Subcutaneous abdominal adipose tissue (tissue), 5 donors: ENCODE data around the gene GRIN2D.
"Not testable (repeated sequence)": the region's sequence is repeated elsewhere in the genome, so short reads cannot be mapped to it uniquely, and the experiment has no call there.

ENCODE experiments used
- H3K27ac ChIP-seq: one replicate; pipeline ENCODE4 v1.7.0; 2013; ENCODE audit warnings: low read depth, mild to moderate bottlenecking, inconsistent platforms, low read length, moderate library complexity
- H3K27me3 ChIP-seq, 5 donors: one replicate each; pipeline ENCODE4 v1.7.0; 2013; ENCODE audit warnings: low read length in 5 of 5, inconsistent platforms in 1 of 5; ENCODE audit not compliant: control insufficient read depth in 5 of 5, insufficient read depth in 4 of 5
- H3K36me3 ChIP-seq, 5 donors: one replicate each; pipeline ENCODE4 v1.7.0; 2013; ENCODE audit warnings: low read length in 5 of 5; ENCODE audit not compliant: control insufficient read depth in 5 of 5, insufficient read depth in 5 of 5
- H3K4me1 ChIP-seq, 5 donors: one replicate each; pipeline ENCODE4 v1.7.0; 2013; ENCODE audit warnings: low read length in 5 of 5, mild to moderate bottlenecking in 3 of 5, moderate library complexity in 1 of 5; ENCODE audit not compliant: control insufficient read depth in 5 of 5, insufficient read depth in 5 of 5
- H3K4me3 ChIP-seq, 5 donors: one replicate each; pipeline ENCODE4 v1.7.0; 2013; ENCODE audit warnings: low read length in 5 of 5, low read depth in 1 of 5
- H3K9ac ChIP-seq, 5 donors: one replicate each; pipeline ENCODE4 v1.7.0; 2013; ENCODE audit warnings: low read length in 5 of 5, mild to moderate bottlenecking in 4 of 5, moderate library complexity in 3 of 5
- H3K9me3 ChIP-seq, 5 donors: one replicate each; pipeline ENCODE4 v1.7.0; 2013; ENCODE audit warnings: low read length in 5 of 5; ENCODE audit not compliant: control insufficient read depth in 5 of 5
- donor health status: healthy.
- donor health status: healthy.
- donor health status: healthy.
- donor health status: healthy.
- donor health status: healthy.

The GRIN2D gene

DNA sequence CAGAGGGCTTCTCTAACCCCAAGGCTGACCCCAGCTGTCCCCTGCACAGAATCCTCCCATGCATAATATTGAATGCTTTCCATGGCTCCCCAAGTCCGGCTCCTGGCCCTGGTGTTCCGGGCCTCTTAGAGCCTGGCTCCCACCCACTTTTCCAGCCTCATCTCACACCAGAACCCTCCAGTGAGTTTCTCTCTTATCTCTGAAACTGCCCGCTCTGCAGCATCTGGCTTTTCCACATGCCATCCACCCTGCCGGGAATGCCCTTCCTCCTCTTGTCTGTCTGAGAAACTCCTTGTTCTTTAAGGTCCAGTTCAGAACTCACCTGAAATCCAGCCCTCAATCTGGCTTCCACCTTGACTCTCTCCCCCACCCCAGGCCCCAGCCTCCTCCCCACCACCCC, 22.5 kb upstream of the GRIN2D start:
- peaks cover 0 to 5% (median 0%) of the 10 kb centered on the region in 5 donors for H3K27me3 ChIP-seq
- no peak overlapping the region for H3K27ac ChIP-seq
- no peaks in the 10 kb centered on the region for H3K9me3 ChIP-seq
- H3K4me3 ChIP-seq, result no peak overlapping the region
- no peaks in the 10 kb centered on the region for H3K36me3 ChIP-seq
- no peaks in the 10 kb centered on the region for H3K4me1 ChIP-seq
- H3K9ac ChIP-seq, result no peak overlapping the region

- H3K36me3 ChIP-seq, result no peaks in the 10 kb centered on the region
- no peaks in the 10 kb centered on the region for H3K4me1 ChIP-seq
- H3K9ac ChIP-seq, result no peak overlapping the region
- no peak overlapping the region for H3K27ac ChIP-seq
- H3K9me3 ChIP-seq, result no peaks in the 10 kb centered on the region
- peaks cover 0 to 5% (median 0%) of the 10 kb centered on the region in 5 donors for H3K27me3 ChIP-seq
- no peak overlapping the region for H3K4me3 ChIP-seq
These were observed 22.1 kb upstream of the GRIN2D start for GRCh38 chr19:48371367-48371766.

GRCh38 chr19:48371771-48372170, 21.7 kb upstream of the GRIN2D start:
- not testable (repeated sequence) for H3K9me3 ChIP-seq, H3K36me3 ChIP-seq, H3K4me3 ChIP-seq, H3K27me3 ChIP-seq, H3K4me1 ChIP-seq, H3K9ac ChIP-seq, H3K27ac ChIP-seq

DNA sequence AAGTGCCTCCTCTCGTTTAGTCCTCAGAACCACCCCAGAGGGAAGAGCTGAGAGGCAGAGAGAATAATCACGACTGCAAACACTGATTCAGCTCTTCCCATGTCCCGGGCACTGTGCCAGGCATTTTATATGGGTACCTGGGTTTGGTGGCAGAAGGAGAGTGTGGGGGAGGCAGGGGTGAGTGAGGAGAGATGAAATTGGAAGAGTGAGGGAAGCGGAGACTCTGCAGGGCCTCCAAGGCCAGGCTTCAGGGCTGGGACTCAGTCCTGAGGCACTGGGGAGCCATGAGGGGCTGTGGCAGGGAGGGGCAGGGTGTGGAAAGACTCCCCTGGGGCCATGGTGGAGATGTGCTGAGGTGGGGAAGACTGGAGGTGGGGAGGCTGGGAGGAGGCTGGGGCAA, 20.6 kb upstream of the GRIN2D start:
- no peaks in the 10 kb centered on the region for H3K36me3 ChIP-seq
- H3K9ac ChIP-seq, result no peak overlapping the region
- no peaks in the 10 kb centered on the region for H3K4me1 ChIP-seq
- H3K4me3 ChIP-seq, result no peak overlapping the region
- H3K27ac ChIP-seq, result no peak overlapping the region
- H3K27me3 ChIP-seq, result peaks cover 0 to 5% (median 0%) of the 10 kb centered on the region in 5 donors
- H3K9me3 ChIP-seq, result no peaks in the 10 kb centered on the region

DNA sequence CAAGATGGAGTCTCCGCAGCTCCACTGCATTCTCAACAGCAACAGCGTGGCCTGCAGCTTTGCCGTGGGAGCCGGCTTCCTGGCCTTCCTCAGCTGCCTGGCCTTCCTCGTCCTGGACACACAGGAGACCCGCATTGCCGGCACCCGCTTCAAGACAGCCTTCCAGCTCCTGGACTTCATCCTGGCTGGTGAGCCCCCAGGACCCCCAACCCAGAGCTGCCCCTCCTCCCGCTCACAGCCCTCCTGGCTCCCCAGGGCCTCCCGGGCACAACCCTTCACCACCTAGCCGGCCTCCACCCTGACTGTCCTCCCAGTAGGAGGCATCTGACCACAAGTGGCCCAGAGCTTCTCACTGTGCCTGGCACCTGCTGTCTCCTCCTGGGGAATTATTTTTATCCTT, 19.9 kb upstream of the GRIN2D start:
- Histone ChIP-seq H3K4me1 (no peaks in the 10 kb centered on the region), H3K27me3 (peaks cover 0 to 5% (median 0%) of the 10 kb centered on the region in 5 donors)

DNA sequence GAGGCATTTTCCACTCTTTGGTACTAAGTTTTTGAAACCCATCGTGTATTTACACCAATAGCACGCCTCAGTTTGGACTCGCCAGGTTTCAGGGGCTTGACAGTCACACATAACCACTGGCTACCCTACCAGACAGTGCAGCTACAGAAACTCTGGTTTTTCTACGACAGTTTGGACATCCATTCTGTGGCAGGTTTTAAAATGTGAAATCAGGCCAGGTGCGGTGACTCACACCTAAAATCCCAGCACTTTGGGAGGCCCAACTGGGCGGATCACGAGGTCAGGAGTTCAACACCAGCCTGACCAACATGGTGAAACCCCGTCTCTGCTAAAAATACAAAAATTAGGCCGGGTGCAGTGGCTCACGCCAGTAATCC, 15.3 kb upstream of the GRIN2D start:
- no peak overlapping the region for H3K27ac ChIP-seq
- no peak overlapping the region for H3K4me3 ChIP-seq

More for the DNA sequence above, 19.9 kb upstream of the GRIN2D start:
- H3K9ac ChIP-seq, result no peak overlapping the region
- no peak overlapping the region for H3K27ac ChIP-seq
- H3K36me3 ChIP-seq, result no peaks in the 10 kb centered on the region
- no peaks in the 10 kb centered on the region for H3K9me3 ChIP-seq
- H3K4me3 ChIP-seq, result no peak overlapping the region

GRCh38 chr19:48379058-48379457, 14.4 kb upstream of the GRIN2D start:
- Histone ChIP-seq H3K36me3 (peaks cover 0 to 30% (median 25%) of the 10 kb centered on the region in 5 donors), H3K9ac (no peak overlapping the region), H3K27ac (no peak overlapping the region)

More for the DNA sequence above, 15.3 kb upstream of the GRIN2D start:
- Histone ChIP-seq H3K9ac (no peak overlapping the region), H3K9me3 (no peaks in the 10 kb centered on the region), H3K4me1 (no peaks in the 10 kb centered on the region), H3K36me3 (peaks cover 0 to 21% (median 16%) of the 10 kb centered on the region in 5 donors), H3K27me3 (peaks cover 0 to 5% (median 0%) of the 10 kb centered on the region in 5 donors)

GRCh38 chr19:48381178-48381950, 12.1 kb upstream of the GRIN2D start:
- H3K27me3 ChIP-seq, result no peaks in the 10 kb centered on the region
- H3K36me3 ChIP-seq, result peaks cover 0 to 51% (median 45%) of the 10 kb centered on the region in 5 donors
- H3K9me3 ChIP-seq, result no peaks in the 10 kb centered on the region
- no peaks in the 10 kb centered on the region for H3K4me1 ChIP-seq
- H3K9ac ChIP-seq, result no peak overlapping the region
- no peak overlapping the region for H3K27ac ChIP-seq
- H3K4me3 ChIP-seq, result no peak overlapping the region

More at GRCh38 chr19:48379058-48379457, 14.4 kb upstream of the GRIN2D start:
- no peak overlapping the region for H3K4me3 ChIP-seq
- no peaks in the 10 kb centered on the region for H3K9me3 ChIP-seq
- no peaks in the 10 kb centered on the region for H3K4me1 ChIP-seq
- H3K27me3 ChIP-seq, result no peaks in the 10 kb centered on the region

GRCh38 chr19:48382286-48382685, 11.2 kb upstream of the GRIN2D start:
- H3K36me3 ChIP-seq, result peaks cover 0 to 58% (median 52%) of the 10 kb centered on the region in 5 donors
- H3K27me3 ChIP-seq, result no peaks in the 10 kb centered on the region
- H3K9me3 ChIP-seq, result no peaks in the 10 kb centered on the region
- no peak overlapping the region for H3K9ac ChIP-seq
- no peak overlapping the region for H3K27ac ChIP-seq
- H3K4me1 ChIP-seq, result no peaks in the 10 kb centered on the region
- H3K4me3 ChIP-seq, result no peak overlapping the region

DNA sequence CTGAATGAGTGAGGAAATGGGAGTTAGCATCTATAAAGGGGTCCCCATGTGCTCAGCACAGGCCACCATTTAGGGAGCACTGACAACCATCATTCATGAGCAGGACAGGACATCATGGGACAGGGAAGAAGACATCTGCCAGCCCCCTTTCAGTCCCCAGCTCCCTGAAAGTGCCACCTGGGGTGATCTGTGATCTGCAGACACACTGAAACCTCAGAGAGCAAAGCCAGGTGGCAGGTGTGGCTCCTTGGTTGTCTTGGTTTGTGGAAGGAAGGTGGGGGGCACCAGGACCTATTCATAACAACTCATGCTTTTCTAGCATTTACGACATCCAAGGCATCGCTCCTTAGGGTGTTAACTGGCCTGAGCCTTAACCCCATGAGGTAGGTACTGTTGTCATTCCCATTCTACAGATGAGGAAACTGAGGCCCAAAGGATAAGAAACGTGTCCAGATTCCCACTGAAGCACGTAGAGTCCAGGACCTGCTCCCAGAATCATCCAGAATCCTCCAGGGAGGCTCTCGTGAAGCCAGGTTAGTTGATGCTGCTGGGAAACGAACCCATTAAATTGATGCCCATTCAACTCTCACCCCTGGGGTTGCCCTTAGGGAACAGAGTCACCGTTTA, 7.9 kb upstream of the GRIN2D start:
- peaks cover 2 to 13% (median 8%) of the 10 kb centered on the region in 5 donors for H3K4me1 ChIP-seq
- peaks cover 6 to 80% (median 72%) of the 10 kb centered on the region in 5 donors for H3K36me3 ChIP-seq
- H3K4me3 ChIP-seq, result no peak overlapping the region
- H3K9ac ChIP-seq, result no peak overlapping the region
- H3K27me3 ChIP-seq, result no peaks in the 10 kb centered on the region
- H3K27ac ChIP-seq, result no peak overlapping the region
- no peaks in the 10 kb centered on the region for H3K9me3 ChIP-seq
